PC-9 (cell line): ENCODE data around the gene SLCO2A1. TPM values are rescaled to one million over a fixed set of nuclear protein-coding genes. Genes with fewer than 3 reads are reported as not detected.

Experiments used
- BruUV-seq: library from RNA; stranded (reverse); fragments of 400-500 nt; replicated peaks from 2 replicates; lab custom pipeline; 2021; lab: Mats Ljungman, UMichigan
- CTCF ChIA-PET: fragments of 300-600 bp; sonication (Branson Sonifier 250); formaldehyde crosslinking; loops from one replicate; lab custom pipeline; 2022; ENCODE audit warnings: antibody characterized with exemption; lab: Charles Lee
- POLR2A ChIA-PET: fragments of 300-600 bp; sonication (Branson Sonifier 250); formaldehyde crosslinking; loops from one replicate; lab custom pipeline; 2022; ENCODE audit warnings: antibody characterized with exemption; ENCODE audit not compliant: unreplicated experiment; lab: Charles Lee
- DNase-seq, 2 experiments: peaks; one replicate each; pipeline versions ENCODE4 v3.0.0 to v3.0.0-alpha.2; 2015 to 2022; ENCODE audit warnings: mixed read lengths in 1 of 2
- H2AFZ ChIP-seq: fragments of 200-600 bp; sonication (generic); 2 replicates; pipeline ENCODE4 v1.8.1; 2017; ENCODE audit warnings: antibody characterized with exemption
- H3F3A ChIP-seq: fragments of 200-600 bp; sonication (generic); 2 replicates; pipeline ENCODE4 v1.8.1; 2017; ENCODE audit warnings: antibody characterized with exemption, mild to moderate bottlenecking, low read depth; ENCODE audit not compliant: insufficient read depth
- H3K27ac ChIP-seq: fragments of 200-600 bp; sonication (generic); 2 replicates; pipeline ENCODE4 v1.6.1; 2016; ENCODE audit warnings: mixed run types
- H3K27me3 ChIP-seq: fragments of 200-600 bp; sonication (generic); 2 replicates; pipeline ENCODE4 v1.6.1; 2016; ENCODE audit warnings: low read depth, mixed run types; ENCODE audit not compliant: insufficient read depth
- H3K36me3 ChIP-seq: fragments of 200-600 bp; sonication (generic); 2 replicates; pipeline ENCODE4 v1.6.1; 2016; ENCODE audit warnings: low read depth, mixed run types
- H3K4me1 ChIP-seq: fragments of 200-600 bp; sonication (generic); replicated peaks from 2 replicates; pipeline ENCODE4 v1.6.1; 2016; ENCODE audit warnings: mixed run types; ENCODE audit not compliant: insufficient read depth
- H3K4me2 ChIP-seq: fragments of 200-600 bp; sonication (generic); 2 replicates; pipeline ENCODE4 v1.6.1; 2017; ENCODE audit warnings: mixed run types
- H3K4me3 ChIP-seq: fragments of 200-600 bp; sonication (generic); 2 replicates; pipeline ENCODE4 v1.6.1; 2016; ENCODE audit warnings: mixed run types
- H3K79me2 ChIP-seq: fragments of 200-600 bp; sonication (generic); 2 replicates; pipeline ENCODE4 v1.6.1; 2017; ENCODE audit warnings: low read depth, mixed run types
- H3K9me2 ChIP-seq: fragments of 200-600 bp; sonication (generic); 2 replicates; pipeline ENCODE4 v1.8.1; 2017; ENCODE audit warnings: mild to moderate bottlenecking; ENCODE audit not compliant: insufficient read depth
- H3K9me3 ChIP-seq: fragments of 200-600 bp; sonication (generic); 2 replicates; pipeline ENCODE4 v1.8.1; 2016; ENCODE audit warnings: low read depth; ENCODE audit not compliant: insufficient read depth
- H4K20me1 ChIP-seq: fragments of 200-600 bp; sonication (generic); 2 replicates; pipeline ENCODE4 v1.8.1; 2017; ENCODE audit not compliant: insufficient read depth
- CTCF ChIP-seq: fragments of 200-600 bp; sonication (generic); conservative IDR thresholded peaks from 2 replicates; pipeline ENCODE4 v1.6.1; 2017; ENCODE audit warnings: mixed run types, antibody characterized with exemption, mild to moderate bottlenecking, moderate library complexity
- EZH2 ChIP-seq: fragments of 200-600 bp; sonication (generic); IDR thresholded peaks from 2 replicates; pipeline ENCODE4 v1.8.0; 2017; ENCODE audit warnings: antibody characterized with exemption, low read depth
- intact Hi-C: fragments of 100-400 bp; cut with micrococcal nuclease; formaldehyde crosslinking; loops from one replicate; pipeline ENCODE4 v1.10.0; 2022; ENCODE audit not compliant: unreplicated experiment
- total RNA-seq: library from RNA; stranded (reverse); gene quantifications from 2 replicates; pipeline ENCODE4 v1.2.3, GENCODE V29; 2021

Gene SLCO2A1
- total RNA-seq, 1 experiment from 2014 or later = 0.44 TPM

GRCh38 chr3:133979553-133979952 is 50.2 kb downstream of the SLCO2A1 start:
- ChIA-PET CTCF (no interaction called here), POLR2A (no interaction called here)
- Histone ChIP-seq H3K27me3 (peaks cover 25% of the 10 kb centered on the region), H3K9me3 (no peaks in the 10 kb centered on the region), H4K20me1 (no peaks in the 10 kb centered on the region), H3K27ac (no peak overlapping the region), H3K4me3 (no peak overlapping the region), H2AFZ (no peak overlapping the region), H3K4me2 (no peak overlapping the region), H3F3A (no peaks in the 10 kb centered on the region), H3K9me2 (no peaks in the 10 kb centered on the region), H3K36me3 (no peaks in the 10 kb centered on the region), H3K4me1 (no peaks in the 10 kb centered on the region), H3K79me2 (no peaks in the 10 kb centered on the region)
- TF ChIP-seq CTCF = no peak
- intact Hi-C loops = no loop called here
- no peak for DNase-seq
- no TSS peak for BruUV-seq

GRCh38 chr3:133977568-133977967 is 52.2 kb downstream of the SLCO2A1 start:
- Histone ChIP-seq H3K27me3 (peaks cover 14% of the 10 kb centered on the region), H3K4me3 (no peak overlapping the region), H3K9me3 (no peaks in the 10 kb centered on the region), H4K20me1 (no peaks in the 10 kb centered on the region), H3F3A (no peaks in the 10 kb centered on the region), H3K36me3 (no peaks in the 10 kb centered on the region), H2AFZ (no peak overlapping the region), H3K4me1 (no peaks in the 10 kb centered on the region), H3K4me2 (no peak overlapping the region), H3K27ac (no peak overlapping the region), H3K9me2 (no peaks in the 10 kb centered on the region), H3K79me2 (no peaks in the 10 kb centered on the region)
- intact Hi-C loops = no loop called here
- TF ChIP-seq CTCF (no peak), EZH2 (no peak)
- BruUV-seq = no TSS peak
- CTCF ChIA-PET = no interaction called here
- POLR2A ChIA-PET = no interaction called here
- no peak for DNase-seq

- no peak overlapping the region for H3K27ac ChIP-seq
- DNase-seq = no peak
- CTCF ChIA-PET = no interaction called here
These were observed 56.3 kb downstream of the SLCO2A1 start for GRCh38 chr3:133973249-133973980.

More at GRCh38 chr3:133973249-133973980, 56.3 kb downstream of the SLCO2A1 start:
- Histone ChIP-seq H3K4me2 (no peak overlapping the region), H3K4me1 (no peaks in the 10 kb centered on the region), H4K20me1 (no peaks in the 10 kb centered on the region), H3K4me3 (no peak overlapping the region), H3K9me2 (no peaks in the 10 kb centered on the region), H3K27me3 (peaks cover 20% of the 10 kb centered on the region), H3F3A (no peaks in the 10 kb centered on the region), H3K79me2 (no peaks in the 10 kb centered on the region), H2AFZ (no peak overlapping the region), H3K9me3 (no peaks in the 10 kb centered on the region), H3K36me3 (no peaks in the 10 kb centered on the region)
- TF ChIP-seq EZH2 (no peak), CTCF (no peak)
- intact Hi-C loops = no loop called here
- no TSS peak for BruUV-seq
- POLR2A ChIA-PET = no interaction called here
